A549 (cell line): ENCODE measurements around the gene BCL2. TPM values are rescaled to one million over a fixed set of nuclear protein-coding genes. Genes with fewer than 3 reads are reported as not detected.

Source experiments
- ATAC-seq, 2 experiments: fragments of 200-7000 bp in 1 of 2; fragments of >200 bp in 1 of 2; cut with Nextera tagmentation in 1 of 2; cut with Tn5 transposase in 1 of 2; 3 replicates each; pipeline versions ENCODE4 v1.8.0 to v1.9.1; 2018 to 2020; ENCODE audit warnings: mild to moderate bottlenecking in 1 of 2, moderate library complexity in 1 of 2
- CTCF ChIA-PET: fragments of 300-600 bp; sonication (Branson Sonifier 250); formaldehyde crosslinking; extraction: SDS; loops from one replicate; lab custom pipeline; 2021; ENCODE audit warnings: antibody characterized with exemption, inconsistent platforms; lab: Yijun Ruan, JAX
- POLR2A ChIA-PET: fragments of 350-600 bp; formaldehyde crosslinking; extraction: SDS; loops from one replicate; lab custom pipeline; 2021; ENCODE audit warnings: antibody characterized with exemption, inconsistent platforms; lab: Yijun Ruan, JAX
- DNase-seq, 2 experiments: peaks; one replicate each; pipeline versions ENCODE4 v3.0.0 to v3.0.0-alpha.2; 2011 to 2016; ENCODE audit warnings: low read depth in 1 of 2, low spot score in 1 of 2
- FAIRE-seq: peaks from 2 replicates; lab custom pipeline; 2011; peaks lifted over from hg19 to GRCh38; lab: Jason Lieb, UNC
- H3K27ac ChIP-seq, 2 experiments: fragments of >200 bp; sonication (Bioruptor Twin); formaldehyde crosslinking; 3 replicates each; pipeline ENCODE4 v1.5.1; 2016 to 2017
- H3K4me1 ChIP-seq: fragments of >200 bp; sonication (Bioruptor Twin); formaldehyde crosslinking; 3 replicates; pipeline ENCODE4 v1.6.1; 2016
- H3K4me2 ChIP-seq: fragments of >200 bp; sonication (Bioruptor Twin); formaldehyde crosslinking; 3 replicates; pipeline ENCODE4 v1.6.1; 2016
- H3K4me3 ChIP-seq: fragments of >200 bp; sonication (Bioruptor Twin); formaldehyde crosslinking; 3 replicates; pipeline ENCODE4 v1.5.1; 2016
- H3K9me3 ChIP-seq: fragments of >200 bp; sonication (Bioruptor Twin); formaldehyde crosslinking; 3 replicates; pipeline ENCODE4 v1.6.1; 2016
- BCL3 ChIP-seq: fragments of >200 bp; sonication (Bioruptor Twin); formaldehyde crosslinking; IDR thresholded peaks from 3 replicates; pipeline ENCODE4 v1.6.1; 2016
- CEBPB ChIP-seq, 2 experiments: fragments of >200 bp in 1 of 2; sonication (Bioruptor Twin) in 1 of 2; formaldehyde crosslinking in 1 of 2; IDR thresholded peaks; 2 replicates each; pipeline ENCODE4 v1.6.1; 2012 to 2016
- CHD2 ChIP-seq: fragments of 150-350 bp; IDR thresholded peaks from 2 replicates; pipeline ENCODE4 v1.6.1; 2014; ENCODE audit warnings: low read length; ENCODE audit not compliant: partially characterized antibody
- E2F6 ChIP-seq: IDR thresholded peaks from 2 replicates; pipeline ENCODE4 v1.6.1; 2012; ENCODE audit warnings: low read depth, borderline replicate concordance
- EHMT2 ChIP-seq: fragments of 200-600 bp; sonication (generic); IDR thresholded peaks from 2 replicates; pipeline ENCODE4 v1.6.1; 2016; ENCODE audit warnings: antibody characterized with exemption, low read depth, mild to moderate bottlenecking, moderate library complexity
- ESRRA ChIP-seq: fragments of 150-350 bp; IDR thresholded peaks from 2 replicates; pipeline ENCODE4 v1.6.1; 2014; ENCODE audit warnings: mild to moderate bottlenecking, low read length, borderline replicate concordance
- FOSB ChIP-seq: fragments of 250-450 bp; sonication (Bioruptor Pico); IDR thresholded peaks from 2 replicates; pipeline ENCODE4 v1.5.0; 2020; ENCODE audit warnings: mild to moderate bottlenecking, moderate library complexity
- FOSL2 ChIP-seq, 2 experiments: fragments of 450-650 bp in 1 of 2; fragments of >200 bp in 1 of 2; sonication (Bioruptor Twin) in 1 of 2; formaldehyde crosslinking; IDR thresholded peaks; 2 replicates each; pipeline versions ENCODE4 v1.5.0 to v1.6.1; 2016 to 2020; ENCODE audit warnings: mild to moderate bottlenecking in 1 of 2, moderate library complexity in 1 of 2
- FOXS1 ChIP-seq: fragments of 250-450 bp; sonication (Bioruptor Pico); IDR thresholded peaks from 2 replicates; pipeline ENCODE4 v1.5.0; 2020; ENCODE audit warnings: mild to moderate bottlenecking, moderate library complexity
- HEYL ChIP-seq: fragments of 250-450 bp; sonication (Bioruptor Pico); IDR thresholded peaks from 2 replicates; pipeline ENCODE4 v1.8.0; 2021; ENCODE audit warnings: mild to moderate bottlenecking, moderate library complexity
- HOXA7 ChIP-seq: fragments of 250-450 bp; sonication (Bioruptor Pico); IDR thresholded peaks from 2 replicates; pipeline ENCODE4 v1.5.0; 2020; ENCODE audit warnings: mild to moderate bottlenecking, moderate library complexity
- HOXB13 ChIP-seq: fragments of 250-450 bp; sonication (Bioruptor Pico); IDR thresholded peaks from 2 replicates; pipeline ENCODE4 v1.5.0; 2020; ENCODE audit warnings: low read depth, mild to moderate bottlenecking, moderate library complexity
- HOXB5 ChIP-seq: fragments of 250-450 bp; sonication (Bioruptor Pico); IDR thresholded peaks from 2 replicates; pipeline ENCODE4 v1.5.0; 2020; ENCODE audit warnings: mild to moderate bottlenecking, moderate library complexity
- JUN ChIP-seq, 2 experiments: fragments of >200 bp; sonication (Bioruptor Twin); formaldehyde crosslinking; IDR thresholded peaks; 2 replicates in 1 of 2; 3 replicates in 1 of 2; pipeline ENCODE4 v1.6.1; 2016 to 2017
- JUNB ChIP-seq: fragments of >200 bp; sonication (Bioruptor Twin); formaldehyde crosslinking; IDR thresholded peaks from 2 replicates; pipeline ENCODE4 v1.6.1; 2016
- KDM5A ChIP-seq: fragments of 200-600 bp; sonication (generic); IDR thresholded peaks from 2 replicates; pipeline ENCODE4 v1.6.1; 2016; ENCODE audit warnings: antibody characterized with exemption, mild to moderate bottlenecking
- MAFK ChIP-seq: fragments of 450-650 bp; IDR thresholded peaks from 2 replicates; pipeline ENCODE4 v1.6.1; 2014; ENCODE audit not compliant: partially characterized antibody
- MYC ChIP-seq: IDR thresholded peaks from 2 replicates; pipeline ENCODE4 v1.6.1; 2012; ENCODE audit warnings: mild to moderate bottlenecking, inconsistent platforms, low read length, improper control_type of control experiment, borderline replicate concordance
- NFE2L2 ChIP-seq: fragments of 150-350 bp; conservative IDR thresholded peaks from 2 replicates; pipeline ENCODE4 v1.6.1; 2014; ENCODE audit warnings: low read length
- PBX3 ChIP-seq: IDR thresholded peaks from 2 replicates; pipeline ENCODE4 v1.6.1; 2012
- POLR2A ChIP-seq: IDR thresholded peaks from 2 replicates; pipeline ENCODE4 v1.6.1; 2012; ENCODE audit warnings: mild to moderate bottlenecking, low read length
- RARB ChIP-seq: fragments of 250-450 bp; sonication (Bioruptor Pico); IDR thresholded peaks from 2 replicates; pipeline ENCODE4 v1.8.0; 2021; ENCODE audit warnings: mild to moderate bottlenecking, moderate library complexity
- RFX5 ChIP-seq: fragments of 450-650 bp; IDR thresholded peaks from 2 replicates; pipeline ENCODE4 v1.7.1; 2014; ENCODE audit warnings: antibody characterized with exemption, mild to moderate bottlenecking, moderate library complexity
- RNF2 ChIP-seq: fragments of 200-600 bp; sonication (generic); IDR thresholded peaks from 2 replicates; pipeline ENCODE4 v1.6.1; 2016; ENCODE audit warnings: low read depth, mild to moderate bottlenecking, antibody characterized with exemption, moderate library complexity, borderline replicate concordance
- SMC3 ChIP-seq: fragments of >200 bp; sonication (Bioruptor Twin); formaldehyde crosslinking; IDR thresholded peaks from 3 replicates; pipeline ENCODE4 v1.6.1; 2018; ENCODE audit warnings: inconsistent platforms
- TP53 ChIP-seq: fragments of 250-450 bp; sonication (Bioruptor Pico); IDR thresholded peaks from 2 replicates; pipeline ENCODE4 v1.5.0; 2021; ENCODE audit warnings: mild to moderate bottlenecking, moderate library complexity
- USF2 ChIP-seq: fragments of 450-650 bp; IDR thresholded peaks from 2 replicates; pipeline ENCODE4 v1.6.1; 2014; ENCODE audit warnings: antibody characterized with exemption
- ZFP36 ChIP-seq: fragments of 450-650 bp; IDR thresholded peaks from 2 replicates; pipeline ENCODE4 v1.6.1; 2014; ENCODE audit warnings: borderline replicate concordance; ENCODE audit not compliant: partially characterized antibody
- ZNF302 ChIP-seq: fragments of 250-450 bp; sonication (Bioruptor Pico); IDR thresholded peaks from 2 replicates; pipeline ENCODE4 v1.9.0; 2021; ENCODE audit warnings: inconsistent platforms, mild to moderate bottlenecking, moderate library complexity
- WGBS: methylation state at CpG from one replicate; pipeline ENCODE4 v1.1.6; 2017; ENCODE audit errors: missing lambda C conversion rate; 5-methylcytosine and 5-hydroxymethylcytosine counted together
- polyA plus RNA-seq, 4 experiments: library from polyadenylated mRNA; depleted of rRNA in 3 of 4; stranded (reverse); fragments of >200 nt; fragmentation: RNase III in 1 of 4; extraction: RNeasy Plus Mini Kit Qiagen cat#74134 plus additional on column Dnase treatment in 1 of 4; gene quantifications; 2 replicates in 3 of 4; 3 replicates in 1 of 4; pipeline ENCODE4 v1.2.3, GENCODE V29; 2011 to 2017

Gene BCL2
- polyA plus RNA-seq, 2 of the 4 experiments (the other 2 are of a cell fraction): 0.50 to 0.61 TPM

GRCh38 chr18:63143330-63143771, 176.2 kb downstream of the BCL2 start:
- H3K4me2 ChIP-seq: no peak overlapping the region
- 31% methylated on average over 6 of the region's 11 CpGs for WGBS
- H3K9me3 ChIP-seq: no peaks in the 10 kb centered on the region
- DNase-seq: no peak
- H3K27ac ChIP-seq: no peak overlapping the region
- H3K4me3 ChIP-seq: no peak overlapping the region
- POLR2A ChIA-PET: no interaction called here
- no peak for TF ChIP-seq HEYL (CRISPR knock-in tag)
- TF ChIP-seq CHD2: no peak
- no peak for TF ChIP-seq RNF2
- no peak for TF ChIP-seq POLR2A
- TF ChIP-seq HOXB13 (CRISPR knock-in tag): no peak
- TF ChIP-seq MYC: no peak
- no peak for TF ChIP-seq SMC3
- no peak for TF ChIP-seq TP53 (CRISPR knock-in tag)
- TF ChIP-seq JUN (IDR thresholded peaks at IDR 0.05): no peak
- no peak for TF ChIP-seq RFX5
- no peak for TF ChIP-seq ESRRA
- TF ChIP-seq PBX3: no peak
- TF ChIP-seq CEBPB (IDR thresholded peaks at IDR 0.05): no peak
- TF ChIP-seq FOXS1: no peak
- TF ChIP-seq FOSB (CRISPR knock-in tag): no peak
- TF ChIP-seq MAFK: no peak
- TF ChIP-seq NFE2L2: no peak
- no peak for TF ChIP-seq HOXA7 (CRISPR knock-in tag)
- H3K4me1 ChIP-seq: no peaks in the 10 kb centered on the region
- no peak for ATAC-seq
- CTCF ChIA-PET: interaction anchor here (1.1 to 1.7 kb wide), 4 partner anchors 11 to 296 kb away, joined by 3 to 5 read pairs (median 4); no protein-coding TSS in a partner anchor
- no peak for FAIRE-seq

- no peak for ATAC-seq
- CTCF ChIA-PET: interaction anchor here (1.1 to 1.7 kb wide), 3 partner anchors 11 to 296 kb away, joined by 4 to 5 read pairs (median 5); no protein-coding TSS in a partner anchor
Observed at GRCh38 chr18:63142594-63143225, 176.9 kb downstream of the BCL2 start.

More at GRCh38 chr18:63142594-63143225, 176.9 kb downstream of the BCL2 start:
- Histone ChIP-seq H3K27ac (no peak overlapping the region), H3K4me2 (no peak overlapping the region), H3K4me1 (no peaks in the 10 kb centered on the region), H3K4me3 (no peak overlapping the region), H3K9me3 (no peaks in the 10 kb centered on the region)
- POLR2A ChIA-PET: no interaction called here
- FAIRE-seq (no peak), DNase-seq (no peak)
- 64% methylated on average over 7 of the region's 9 CpGs for WGBS
- no peak for TF ChIP-seq EHMT2
- TF ChIP-seq HOXB13 (CRISPR knock-in tag): no peak
- TF ChIP-seq USF2: no peak
- no peak for TF ChIP-seq NFE2L2
- no peak for TF ChIP-seq SMC3
- TF ChIP-seq JUNB: no peak
- TF ChIP-seq RARB (CRISPR knock-in tag): no peak
- no peak for TF ChIP-seq BCL3
- TF ChIP-seq TP53 (CRISPR knock-in tag): no peak
- TF ChIP-seq ZFP36: no peak
- no peak for TF ChIP-seq E2F6
- no peak for TF ChIP-seq HOXB5 (CRISPR knock-in tag)
- no peak for TF ChIP-seq KDM5A
- TF ChIP-seq ZNF302 (CRISPR knock-in tag): no peak
- TF ChIP-seq HEYL (CRISPR knock-in tag): no peak
- no peak for TF ChIP-seq FOSL2 (IDR thresholded peaks at IDR 0.05)
- no peak for TF ChIP-seq FOSL2 (CRISPR knock-in tag; IDR thresholded peaks at IDR 0.05)
- no peak for TF ChIP-seq ESRRA
